HUES48 (cell line): ENCODE results near the gene PIK3CA.
"Not testable (repeated sequence)": the region's sequence is repeated elsewhere in the genome, so short reads cannot be mapped to it uniquely, and the experiment has no call there.

Experiments used
- H3K27ac ChIP-seq: one replicate; pipeline ENCODE4 v1.7.0; 2013; ENCODE audit warnings: low read depth, low read length, inconsistent platforms
- H3K27me3 ChIP-seq: 2 replicates; pipeline ENCODE4 v1.6.1; 2013; ENCODE audit warnings: mild to moderate bottlenecking, low read length; ENCODE audit not compliant: control insufficient read depth, insufficient read depth
- H3K36me3 ChIP-seq: 2 replicates; pipeline ENCODE4 v1.6.1; 2013; ENCODE audit warnings: low read length; ENCODE audit not compliant: control insufficient read depth, insufficient read depth
- H3K4me1 ChIP-seq: 2 replicates; pipeline ENCODE4 v1.6.1; 2013; ENCODE audit warnings: mild to moderate bottlenecking, low read length; ENCODE audit not compliant: control insufficient read depth, insufficient read depth
- H3K4me3 ChIP-seq: 2 replicates; pipeline ENCODE4 v1.5.1; 2013; ENCODE audit warnings: mild to moderate bottlenecking, low read depth, low read length
- H3K9ac ChIP-seq: 2 replicates; pipeline ENCODE4 v1.6.1; 2013; ENCODE audit warnings: mild to moderate bottlenecking, low read depth, low read length, moderate library complexity
- H3K9me3 ChIP-seq: 2 replicates; pipeline ENCODE4 v1.6.1; 2013; ENCODE audit warnings: low read length; ENCODE audit not compliant: control insufficient read depth, insufficient read depth

PIK3CA gene

GRCh38 chr3:179263134-179263533, 115.0 kb downstream of the PIK3CA start:
- H3K36me3 ChIP-seq = no peaks in the 10 kb centered on the region

DNA sequence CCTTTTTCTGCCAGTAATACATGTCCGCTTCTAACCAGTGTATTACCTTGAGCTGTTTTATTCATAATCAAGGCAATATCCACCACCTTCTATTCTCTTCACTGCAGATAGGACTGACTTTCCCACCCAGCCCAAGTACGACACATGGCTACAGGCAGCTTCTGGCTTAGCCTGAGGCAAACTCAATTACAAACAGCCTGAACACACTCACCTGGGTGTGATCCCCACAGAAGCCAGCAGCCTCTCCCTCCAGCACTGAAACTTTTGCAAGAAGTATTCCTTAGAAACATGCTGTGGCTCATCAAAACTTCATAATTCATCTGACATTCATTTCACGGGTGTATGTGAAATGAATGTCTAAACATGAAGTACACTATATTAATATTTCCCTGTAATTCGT, 116.3 kb downstream of the PIK3CA start:
- Histone ChIP-seq H3K36me3 (no peaks in the 10 kb centered on the region), H3K4me3 (no peak overlapping the region), H3K27me3 (peaks cover 8% of the 10 kb centered on the region), H3K4me1 (no peaks in the 10 kb centered on the region), H3K9ac (no peak overlapping the region), H3K27ac (no peak overlapping the region), H3K9me3 (peaks cover 8% of the 10 kb centered on the region; the same call in 1 of the 2 replicates)

More at GRCh38 chr3:179263134-179263533, 115.0 kb downstream of the PIK3CA start:
- no peak overlapping the region for H3K27ac ChIP-seq
- no peak overlapping the region for H3K9ac ChIP-seq
- H3K4me1 ChIP-seq = no peaks in the 10 kb centered on the region
- peaks cover 8% of the 10 kb centered on the region for H3K27me3 ChIP-seq
- no peak overlapping the region for H3K4me3 ChIP-seq
- H3K9me3 ChIP-seq = peaks cover 8% of the 10 kb centered on the region; the same call in 1 of the 2 replicates

DNA sequence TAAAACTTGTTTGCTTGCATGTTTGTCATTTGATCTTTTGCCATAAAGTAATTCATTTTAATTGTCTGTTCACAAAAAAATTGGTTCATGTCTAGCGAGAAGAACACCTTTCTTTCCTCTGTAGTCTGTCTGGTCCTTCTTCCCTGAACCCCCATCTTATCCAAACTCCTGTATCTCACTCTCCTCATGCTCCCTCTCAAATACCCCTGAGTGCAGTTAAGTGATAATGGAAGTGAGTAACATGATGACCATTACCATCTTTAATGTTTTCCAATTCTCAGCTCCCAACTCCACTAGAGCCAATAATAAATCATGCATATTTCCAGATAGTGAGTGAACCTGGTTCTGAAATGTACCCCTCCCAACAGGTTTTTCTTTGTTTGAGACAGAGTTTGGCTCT, 116.9 kb downstream of the PIK3CA start:
- Histone ChIP-seq H3K9ac (no peak overlapping the region), H3K27ac (no peak overlapping the region), H3K4me1 (no peaks in the 10 kb centered on the region), H3K36me3 (no peaks in the 10 kb centered on the region), H3K4me3 (no peak overlapping the region), H3K27me3 (peaks cover 8% of the 10 kb centered on the region), H3K9me3 (0 out of 2 replicates have a peak, but pooled peaks cover 5% of the 10 kb centered on the region)

- Histone ChIP-seq H3K9me3 (no peaks in the 10 kb centered on the region), H3K9ac (no peak overlapping the region), H3K27me3 (peaks cover 2% of the 10 kb centered on the region; the same call in 1 of the 2 replicates), H3K4me3 (no peak overlapping the region), H3K36me3 (no peaks in the 10 kb centered on the region), H3K4me1 (no peaks in the 10 kb centered on the region), H3K27ac (no peak overlapping the region)
Measured at GRCh38 chr3:179265875-179266274, 117.7 kb downstream of the PIK3CA start.

GRCh38 chr3:179266701-179267211, 118.6 kb downstream of the PIK3CA start:
- Histone ChIP-seq H3K27me3 (no peaks in the 10 kb centered on the region), H3K36me3 (no peaks in the 10 kb centered on the region), H3K4me1 (no peaks in the 10 kb centered on the region), H3K9ac (no peak overlapping the region), H3K9me3 (no peaks in the 10 kb centered on the region), H3K27ac (no peak overlapping the region), H3K4me3 (no peak overlapping the region)

- no peaks in the 10 kb centered on the region for H3K27me3 ChIP-seq
- H3K4me1 ChIP-seq = no peaks in the 10 kb centered on the region
- H3K27ac ChIP-seq = no peak overlapping the region
- no peaks in the 10 kb centered on the region for H3K9me3 ChIP-seq
- H3K36me3 ChIP-seq = no peaks in the 10 kb centered on the region
- no peak overlapping the region for H3K9ac ChIP-seq
- H3K4me3 ChIP-seq = no peak overlapping the region
Measured at GRCh38 chr3:179268400-179269051, 120.4 kb downstream of the PIK3CA start.

DNA sequence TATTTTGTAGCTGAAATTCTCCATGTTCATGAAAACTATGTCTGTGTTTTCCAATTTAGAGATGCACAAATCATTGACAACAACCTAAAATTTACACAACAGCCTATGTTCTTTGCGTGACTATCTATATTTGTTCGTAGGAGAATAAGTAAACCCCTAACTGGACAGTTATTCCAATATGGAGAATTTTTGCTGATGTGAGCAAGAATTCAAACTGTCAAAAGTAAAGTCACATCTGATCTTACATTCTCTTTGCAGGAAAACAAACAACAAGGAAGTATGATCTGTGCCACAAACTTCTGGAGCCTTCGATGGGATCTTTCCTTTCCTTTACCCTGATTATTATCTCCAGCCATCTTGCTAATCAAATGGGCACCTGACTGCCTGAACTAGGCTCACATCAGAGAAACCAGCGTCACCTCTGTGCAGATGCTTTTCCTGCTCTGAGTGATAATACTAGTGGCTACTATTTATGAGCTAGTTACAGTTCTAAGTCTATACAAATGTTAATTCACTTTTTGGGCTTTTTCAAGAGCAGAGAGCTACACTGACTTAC, 121.1 kb downstream of the PIK3CA start:
- Histone ChIP-seq H3K4me1 (no peaks in the 10 kb centered on the region), H3K36me3 (no peaks in the 10 kb centered on the region), H3K9ac (no peak overlapping the region), H3K9me3 (no peaks in the 10 kb centered on the region), H3K27ac (no peak overlapping the region), H3K4me3 (no peak overlapping the region), H3K27me3 (no peaks in the 10 kb centered on the region)

GRCh38 chr3:179272385-179272784, 124.2 kb downstream of the PIK3CA start:
- H3K4me1 ChIP-seq = no peaks in the 10 kb centered on the region
- H3K9me3 ChIP-seq = no peaks in the 10 kb centered on the region
- H3K27ac ChIP-seq = no peak overlapping the region

GRCh38 chr3:179274434-179274833, 126.3 kb downstream of the PIK3CA start:
- H3K27me3 ChIP-seq, H3K9ac ChIP-seq, H3K36me3 ChIP-seq, H3K4me1 ChIP-seq, H3K9me3 ChIP-seq, H3K27ac ChIP-seq, H3K4me3 ChIP-seq: not testable (repeated sequence)

More at GRCh38 chr3:179272385-179272784, 124.2 kb downstream of the PIK3CA start:
- H3K36me3 ChIP-seq = no peaks in the 10 kb centered on the region
- H3K27me3 ChIP-seq = no peaks in the 10 kb centered on the region
- no peak overlapping the region for H3K9ac ChIP-seq
- no peak overlapping the region for H3K4me3 ChIP-seq

DNA sequence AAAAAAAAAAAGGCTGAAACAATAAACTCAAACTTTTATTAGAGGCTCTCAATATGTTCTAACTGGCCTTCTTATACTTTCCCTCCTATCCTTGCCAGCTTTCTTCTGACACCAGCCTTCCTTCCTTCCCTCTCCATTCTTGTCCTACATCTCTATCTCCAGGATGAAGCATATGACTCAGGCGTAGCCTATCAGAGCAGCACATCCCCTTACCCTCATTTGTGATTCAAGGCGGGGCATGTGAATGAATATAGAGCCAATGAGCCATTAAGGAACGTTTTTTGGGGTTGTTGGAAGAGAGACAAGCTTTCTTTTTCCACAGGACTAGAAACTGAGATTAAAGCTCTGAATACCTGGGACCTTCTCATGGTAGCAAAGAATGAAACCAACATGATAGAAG, 127.8 kb downstream of the PIK3CA start:
- H3K27ac ChIP-seq = no peak overlapping the region
- no peaks in the 10 kb centered on the region for H3K4me1 ChIP-seq
- H3K27me3 ChIP-seq = no peaks in the 10 kb centered on the region
- H3K9me3 ChIP-seq = no peaks in the 10 kb centered on the region
- no peak overlapping the region for H3K9ac ChIP-seq
- no peaks in the 10 kb centered on the region for H3K36me3 ChIP-seq
- no peak overlapping the region for H3K4me3 ChIP-seq

- Histone ChIP-seq H3K9ac (no peak overlapping the region), H3K4me3 (no peak overlapping the region), H3K4me1 (no peaks in the 10 kb centered on the region), H3K36me3 (no peaks in the 10 kb centered on the region), H3K27me3 (no peaks in the 10 kb centered on the region), H3K9me3 (no peaks in the 10 kb centered on the region), H3K27ac (no peak overlapping the region)
Measured at GRCh38 chr3:179276743-179277142, 128.6 kb downstream of the PIK3CA start.
